Measurements from ENCODE around the gene TANC1.
"Not testable (repeated sequence)": the region's sequence is repeated elsewhere in the genome, so short reads cannot be mapped to it uniquely, and the experiment has no call there.

Gene TANC1

DNA sequence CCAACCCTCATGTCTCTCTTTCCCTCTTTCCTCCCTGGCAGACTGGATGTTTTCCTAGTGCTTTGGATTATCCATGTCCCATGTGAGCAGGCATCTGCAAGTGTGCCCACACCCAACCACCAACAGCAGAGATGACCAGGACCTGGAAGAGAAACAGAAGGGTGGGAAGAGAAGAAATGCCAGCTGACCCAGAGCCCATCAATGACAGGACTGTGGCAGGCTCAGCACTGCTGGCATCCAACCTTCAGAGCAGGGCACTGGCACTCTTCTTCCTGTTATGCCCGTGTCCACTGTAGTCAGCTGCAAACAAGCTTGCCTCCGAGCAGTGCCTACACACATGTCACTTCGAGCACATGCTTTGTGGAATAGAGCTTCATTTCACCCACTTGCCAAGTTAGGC lies 121.1 kb downstream of the TANC1 start:
- DNase-seq (ENCODE audit: low spot score): no peak

DNA sequence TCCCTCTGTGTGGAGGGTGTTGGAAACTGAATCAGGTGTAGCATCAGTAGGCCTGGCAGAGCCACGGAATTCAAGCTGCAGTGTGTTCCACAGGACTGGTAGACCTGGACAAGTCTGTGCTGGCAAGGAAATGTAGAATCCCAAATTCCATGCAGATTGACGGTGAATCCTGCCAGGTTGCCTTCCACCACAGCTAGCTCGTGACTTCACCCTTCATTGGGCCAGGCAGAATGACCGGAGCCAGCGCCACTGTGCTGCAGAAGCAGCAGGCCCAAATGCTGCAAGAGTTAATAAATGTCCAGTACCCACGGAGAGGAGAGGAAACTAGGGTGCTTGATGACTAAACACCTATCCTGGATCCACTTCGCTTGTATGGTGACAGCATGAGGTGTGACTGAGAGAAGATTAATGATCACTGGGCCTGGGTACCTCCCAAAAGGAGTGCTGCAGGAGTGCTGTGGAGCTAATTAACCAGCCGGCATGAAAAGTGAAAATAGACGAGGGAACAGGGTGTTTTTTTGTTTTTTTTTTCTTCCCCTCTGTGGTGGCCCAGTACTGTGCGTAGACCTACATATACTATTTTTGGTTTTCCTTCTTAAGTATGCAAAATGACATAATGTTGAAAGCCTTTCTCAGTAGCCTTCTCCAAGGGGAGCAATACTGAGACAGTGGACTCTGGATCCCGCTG lies 122.2 kb downstream of the TANC1 start:
- peak; percentile 11 for DNase-seq (ENCODE audit: low spot score)

DNA sequence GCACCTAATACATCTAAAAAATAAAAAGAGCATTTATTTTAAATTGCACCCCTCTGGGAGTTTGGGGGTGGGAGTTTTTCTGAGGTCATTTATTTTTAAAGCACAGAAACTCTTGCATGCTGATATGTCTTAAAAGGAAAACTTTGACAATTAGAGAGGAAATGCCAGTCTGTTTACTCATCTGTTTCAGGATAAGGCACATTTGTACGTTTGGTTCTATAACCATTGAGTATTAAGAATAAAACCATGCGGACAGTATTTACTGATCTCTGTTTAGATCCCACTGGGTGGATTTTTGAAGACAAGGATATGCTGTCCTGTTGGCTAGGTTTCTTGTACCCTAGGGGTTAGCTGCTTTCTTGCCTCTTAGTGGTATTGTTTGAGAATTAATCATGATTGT lies 122.9 kb downstream of the TANC1 start:
- DNase-seq (ENCODE audit: low spot score): peak; percentile 9

DNA sequence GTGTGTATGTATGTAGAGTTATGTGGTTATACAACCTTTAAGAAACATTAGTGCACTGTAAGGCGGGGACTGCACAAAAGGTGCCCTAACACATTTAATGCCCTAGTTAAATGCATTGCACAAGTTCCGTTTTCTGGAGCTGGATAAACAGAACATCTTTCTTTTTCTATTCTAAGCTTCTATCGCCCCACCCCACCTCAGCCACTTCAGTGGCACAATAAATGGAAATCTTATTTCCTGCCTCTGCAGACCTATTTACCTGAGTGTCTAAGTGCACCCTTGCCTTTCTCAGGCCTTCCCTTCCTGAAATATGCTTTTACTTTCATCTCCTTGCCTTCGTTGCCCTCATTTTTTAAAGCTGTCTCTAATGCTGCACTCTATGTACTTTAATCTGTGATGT lies 123.5 kb downstream of the TANC1 start:
- DNase-seq (ENCODE audit: low spot score): no peak

DNA sequence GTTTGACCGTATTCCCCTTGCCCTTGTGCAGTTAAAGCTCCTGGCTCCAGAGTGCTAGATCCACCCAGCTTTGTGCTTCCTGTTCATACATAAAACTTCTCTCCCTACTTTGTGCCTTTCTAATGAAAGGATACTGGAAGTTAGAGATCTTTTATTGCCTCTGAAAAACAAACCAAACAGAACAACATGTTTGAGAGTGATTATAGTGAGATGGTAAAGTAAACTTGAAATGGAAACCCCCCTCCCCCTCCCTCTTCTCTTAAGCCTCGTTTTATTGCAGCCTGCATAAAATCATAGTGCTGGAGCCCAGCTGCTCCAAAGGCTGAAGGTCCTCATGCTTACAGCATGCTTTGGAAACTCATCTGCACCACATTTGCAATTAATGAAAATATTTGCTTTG lies 125.1 kb downstream of the TANC1 start:
- DNase-seq (ENCODE audit: low spot score): no peak

DNA sequence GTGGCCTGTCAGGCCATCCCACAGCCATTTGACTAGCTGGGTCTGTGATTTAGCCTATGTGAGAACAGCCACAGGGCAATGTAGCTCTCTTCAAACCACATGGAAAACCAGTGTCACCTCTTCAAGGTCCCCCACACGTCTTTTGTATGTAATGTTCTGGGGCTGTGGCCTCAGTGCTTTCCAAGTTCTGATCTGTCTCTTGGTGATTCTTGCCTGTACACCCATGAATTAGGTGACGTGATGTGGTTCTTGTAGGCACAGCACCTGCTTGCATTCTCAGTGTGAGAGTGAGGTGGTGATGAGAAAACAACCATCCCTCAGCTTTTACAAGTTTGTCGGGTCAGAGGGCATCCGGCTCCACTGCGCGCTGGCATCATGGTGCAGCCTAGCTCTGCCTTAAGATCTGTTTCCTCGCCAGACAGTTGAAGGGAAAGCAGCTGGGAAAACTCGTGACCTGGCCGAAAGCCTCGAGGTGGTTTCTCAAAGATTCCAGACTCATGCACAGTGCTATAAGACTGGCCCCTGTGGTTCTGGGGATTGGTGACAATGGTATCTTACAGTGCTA lies 125.8 kb downstream of the TANC1 start:
- DNase-seq (ENCODE audit: low spot score): no peak

DNA sequence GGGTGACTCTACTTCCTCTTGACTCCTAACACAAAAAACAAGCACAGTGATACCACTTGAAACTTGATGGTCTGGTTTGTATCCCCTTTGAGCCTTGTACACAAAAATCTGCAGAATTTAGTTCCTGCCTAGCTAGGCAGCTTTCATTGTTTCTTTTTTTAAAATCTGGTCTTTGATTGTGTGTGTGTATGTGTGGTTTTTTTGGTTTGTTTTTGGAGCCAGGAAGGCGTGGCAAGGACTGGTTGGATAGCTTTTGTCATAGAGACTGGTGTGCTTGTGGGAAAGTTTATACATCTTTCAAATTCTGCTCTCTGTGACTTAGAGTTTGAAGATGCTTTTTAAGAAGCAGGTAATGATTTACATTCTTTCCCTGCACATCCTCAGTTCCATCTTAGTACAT lies 127.4 kb downstream of the TANC1 start:
- no peak for DNase-seq (ENCODE audit: low spot score)

DNA sequence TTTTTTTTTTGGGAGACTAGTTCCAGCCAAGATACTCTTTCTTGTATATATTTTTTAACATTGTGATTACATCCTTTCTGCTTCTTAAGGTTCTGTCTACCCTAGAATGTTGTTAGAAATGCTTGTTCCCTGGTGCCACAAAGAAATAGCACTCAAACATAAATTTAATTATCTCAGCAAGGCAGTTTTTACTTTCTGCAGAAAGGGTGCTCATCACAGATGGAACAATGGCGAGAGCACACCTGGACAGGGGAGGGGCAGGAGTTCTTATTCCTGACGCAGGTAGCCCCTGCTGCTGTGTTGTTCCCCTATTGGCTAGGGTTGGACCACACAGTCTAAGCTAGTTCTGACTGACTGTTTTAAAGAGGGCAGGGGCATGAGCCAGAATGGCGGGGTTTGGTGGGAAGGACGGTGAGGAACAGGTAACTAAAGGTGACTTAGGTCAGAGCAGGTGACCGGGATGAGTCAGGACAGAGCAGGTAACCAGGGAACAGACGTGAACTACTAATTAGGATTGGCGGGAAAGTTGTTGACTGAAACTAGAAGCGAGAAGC lies 127.9 kb downstream of the TANC1 start:
- DNase-seq (ENCODE audit: low spot score): not testable (repeated sequence)

DNA sequence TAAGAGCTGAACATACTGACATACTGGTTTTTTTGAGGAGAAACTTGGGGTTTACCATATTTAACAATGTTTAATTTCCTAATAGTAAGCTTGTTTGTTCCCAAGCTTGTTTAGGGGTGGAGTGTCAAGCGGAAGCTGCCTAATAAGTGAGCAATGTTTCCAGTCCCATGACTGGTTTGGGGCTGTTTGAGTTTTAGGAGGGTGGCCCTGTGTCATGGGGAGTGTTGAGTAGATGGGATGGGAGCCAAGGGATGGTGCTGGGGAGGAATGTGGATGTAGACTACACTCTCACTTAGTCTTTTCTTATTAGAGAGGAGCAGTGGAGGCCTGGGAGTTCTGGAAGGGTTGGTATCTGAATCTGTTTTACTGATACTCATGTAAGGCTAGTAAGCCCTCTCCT lies 128.5 kb downstream of the TANC1 start:
- no peak for DNase-seq (ENCODE audit: low spot score)

DNA sequence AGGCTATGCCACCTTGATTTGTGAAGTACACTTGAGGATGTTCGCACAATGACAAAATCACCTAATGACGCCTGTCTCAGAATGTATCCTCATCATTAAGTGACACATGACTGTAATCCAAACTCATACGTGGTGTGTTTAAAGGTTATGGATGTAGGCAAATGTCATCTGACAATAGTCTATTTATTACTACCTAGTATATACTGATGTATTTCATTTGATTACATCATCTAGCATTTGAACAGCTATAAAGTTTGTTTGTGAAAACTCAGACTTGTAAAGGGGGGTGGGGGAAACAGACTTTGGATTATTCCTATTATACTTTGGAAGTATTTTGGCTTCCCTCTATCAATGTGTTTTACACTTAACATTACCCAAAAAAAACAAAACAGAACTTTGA lies 129.9 kb downstream of the TANC1 start:
- peak; percentile 87 for DNase-seq (ENCODE audit: low spot score)

DNA sequence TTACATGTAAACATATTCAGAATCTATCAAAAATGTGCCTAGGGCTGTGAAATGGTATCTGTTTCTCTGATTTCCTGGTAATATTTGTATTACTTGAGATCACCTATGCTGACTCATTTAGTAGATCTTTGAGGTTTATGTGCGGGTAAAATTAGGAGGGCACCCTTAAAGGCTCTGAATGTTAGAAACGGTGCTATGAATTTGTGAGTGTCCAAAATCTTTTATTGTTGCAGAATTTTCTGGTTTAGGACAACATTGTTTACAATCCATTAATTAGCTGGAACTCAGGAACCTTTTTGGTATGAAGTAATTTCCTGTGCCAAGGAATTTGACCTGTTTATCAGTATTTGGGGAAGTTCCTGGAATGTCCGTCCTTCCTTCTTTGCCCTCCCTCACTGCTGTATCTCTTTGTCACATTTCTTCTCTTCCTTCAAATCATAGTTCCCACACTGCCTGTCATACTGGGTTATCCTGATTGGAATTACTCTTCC lies 130.5 kb downstream of the TANC1 start:
- DNase-seq (ENCODE audit: low spot score): peak; percentile 42

DNA sequence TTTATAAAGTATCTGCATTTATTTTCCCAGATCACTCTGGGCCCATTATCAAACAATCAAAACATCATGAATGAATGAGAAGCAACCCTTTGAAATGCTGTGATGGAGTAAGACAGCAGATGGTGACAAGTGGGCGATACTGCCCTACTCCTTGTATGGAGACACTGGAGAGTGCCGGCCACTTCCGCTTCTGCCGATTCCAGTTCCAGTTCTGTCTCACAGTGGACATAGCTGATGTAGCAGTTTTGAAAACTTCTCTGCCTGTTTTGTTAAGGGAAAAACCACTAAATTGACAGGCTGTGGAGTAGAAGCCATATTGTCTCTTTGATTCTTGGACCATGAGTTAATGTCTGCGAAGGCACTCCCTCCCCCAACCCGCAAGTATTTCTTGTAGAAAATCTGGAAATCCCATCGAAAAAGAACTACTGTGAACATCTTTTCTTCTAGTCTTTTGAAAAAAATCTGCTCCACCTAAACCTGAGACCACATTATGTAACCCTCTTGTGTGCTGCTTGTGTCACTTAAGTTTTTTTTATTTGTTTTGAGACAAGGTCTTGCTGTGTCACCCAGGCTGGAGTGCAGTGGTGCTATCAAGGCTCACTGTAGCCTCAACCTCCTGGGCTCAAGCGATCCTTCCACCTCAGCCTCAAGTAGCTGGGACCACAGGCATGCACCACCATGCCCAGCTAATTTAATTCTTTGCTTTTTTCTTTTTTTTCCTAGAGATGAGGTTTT lies 133.5 kb downstream of the TANC1 start:
- no peak for DNase-seq (ENCODE audit: low spot score)

DNA sequence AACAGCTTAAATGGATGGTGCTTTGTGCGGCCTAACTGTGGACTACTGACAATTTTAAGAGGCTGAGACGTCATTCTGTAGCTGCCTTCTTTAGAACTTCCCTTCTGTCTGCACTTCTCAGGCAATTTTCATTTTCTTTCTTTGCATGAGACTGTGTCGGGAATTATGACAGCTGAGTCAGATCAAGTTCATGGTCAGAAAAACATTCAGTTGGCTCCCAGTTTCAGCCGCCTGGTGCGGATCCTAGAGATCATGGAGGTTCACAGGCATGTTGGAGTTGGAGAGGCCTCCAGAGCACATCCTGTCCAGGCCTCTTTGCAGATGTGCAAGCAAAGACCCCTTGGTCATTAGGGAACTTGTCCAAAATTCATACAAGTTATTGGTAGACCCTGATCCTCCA lies 135.0 kb downstream of the TANC1 start:
- no peak for DNase-seq (ENCODE audit: low spot score)

DNA sequence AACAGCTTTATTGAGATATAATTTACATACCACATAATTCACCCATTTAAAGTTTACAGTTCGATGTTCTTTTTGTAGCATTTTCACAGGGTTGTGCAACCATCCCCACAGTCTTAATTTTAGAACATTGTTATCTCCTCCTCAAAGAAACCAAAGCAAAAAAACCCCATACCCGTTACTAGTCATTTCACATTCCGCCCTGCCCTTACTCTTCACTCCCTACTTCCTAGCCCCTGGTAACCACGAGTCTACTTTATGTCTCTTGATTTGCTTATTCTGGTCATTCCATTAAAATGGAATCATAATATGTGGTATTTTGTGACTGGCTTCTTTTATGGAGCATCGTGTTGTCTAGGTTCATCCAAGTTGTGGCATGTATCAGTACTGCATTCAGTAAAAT lies 137.7 kb downstream of the TANC1 start:
- no peak for DNase-seq (ENCODE audit: low spot score)

DNA sequence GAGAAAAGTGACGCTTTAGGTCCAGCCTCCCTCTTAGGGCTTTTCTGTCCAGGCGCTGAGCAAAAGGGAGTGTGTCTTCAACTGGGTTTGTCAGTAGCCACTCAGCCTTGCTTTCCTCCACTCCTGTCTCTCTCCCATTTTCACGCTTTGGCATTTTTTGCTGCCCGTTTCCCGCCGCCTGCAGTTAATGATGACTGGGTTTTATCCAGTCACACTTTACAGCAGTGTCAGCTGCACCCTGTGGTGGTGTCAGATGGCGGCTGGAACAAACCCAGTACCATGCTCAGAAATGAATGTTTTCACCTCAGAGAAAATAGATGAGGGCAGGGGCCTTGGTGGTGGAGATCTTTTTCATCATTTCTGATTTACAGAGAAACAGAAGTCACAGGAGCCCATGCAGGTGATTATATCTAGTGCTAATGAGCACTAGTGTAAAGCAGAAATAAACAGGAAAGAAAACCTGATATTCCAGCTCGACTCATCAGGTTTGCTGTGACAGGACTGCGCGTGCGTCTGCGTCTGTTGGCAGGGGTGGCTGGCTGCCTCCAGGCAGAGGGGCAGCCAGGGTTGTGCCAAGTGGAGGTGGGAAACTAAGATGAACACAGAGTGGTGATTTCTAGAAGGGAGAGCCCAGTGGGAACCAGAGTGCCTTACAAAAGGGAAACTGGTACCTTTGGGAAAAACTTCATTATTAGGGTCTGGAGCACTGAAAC lies 139.9 kb downstream of the TANC1 start:
- DNase-seq (ENCODE audit: low spot score): no peak

DNA sequence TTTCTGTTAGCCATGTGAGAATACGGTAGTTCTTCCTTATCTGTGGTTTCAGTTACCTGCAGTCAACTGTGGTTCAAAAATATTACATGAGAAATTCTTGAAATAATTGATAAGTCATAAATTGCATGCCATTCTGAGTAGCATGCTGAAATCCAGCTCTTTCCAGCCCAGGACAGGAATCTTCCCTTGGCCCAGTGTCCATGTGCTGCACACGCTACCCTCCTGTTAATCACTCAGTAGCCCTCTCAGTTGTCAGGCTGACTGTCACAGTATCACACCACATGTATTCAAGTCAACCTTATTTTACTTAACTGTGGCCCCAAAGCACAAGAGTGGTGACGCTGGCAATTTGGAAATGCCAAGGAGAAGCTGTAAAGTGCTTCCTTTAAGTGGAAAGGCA lies 141.1 kb downstream of the TANC1 start:
- no peak for DNase-seq (ENCODE audit: low spot score)

DNA sequence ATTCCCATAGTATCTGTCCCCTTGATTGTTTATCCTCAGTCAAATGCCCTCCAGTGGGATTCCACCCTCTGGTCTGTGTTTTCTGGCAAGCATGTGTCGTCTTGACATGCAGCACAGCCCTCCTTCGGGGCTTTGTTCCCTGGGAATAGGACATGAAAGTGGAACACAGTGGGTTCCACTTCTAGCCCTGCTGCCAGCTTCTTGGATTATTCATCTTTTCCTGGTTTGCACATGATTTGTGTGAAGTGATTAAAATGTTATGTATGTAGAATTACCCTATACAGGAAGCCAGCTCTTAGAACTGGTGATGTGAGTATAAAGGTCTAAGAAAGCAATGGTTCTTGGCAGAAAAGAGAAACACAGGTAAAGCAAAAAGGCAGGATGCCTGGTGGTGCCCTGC lies 142.3 kb downstream of the TANC1 start:
- DNase-seq (ENCODE audit: low spot score): no peak

DNA sequence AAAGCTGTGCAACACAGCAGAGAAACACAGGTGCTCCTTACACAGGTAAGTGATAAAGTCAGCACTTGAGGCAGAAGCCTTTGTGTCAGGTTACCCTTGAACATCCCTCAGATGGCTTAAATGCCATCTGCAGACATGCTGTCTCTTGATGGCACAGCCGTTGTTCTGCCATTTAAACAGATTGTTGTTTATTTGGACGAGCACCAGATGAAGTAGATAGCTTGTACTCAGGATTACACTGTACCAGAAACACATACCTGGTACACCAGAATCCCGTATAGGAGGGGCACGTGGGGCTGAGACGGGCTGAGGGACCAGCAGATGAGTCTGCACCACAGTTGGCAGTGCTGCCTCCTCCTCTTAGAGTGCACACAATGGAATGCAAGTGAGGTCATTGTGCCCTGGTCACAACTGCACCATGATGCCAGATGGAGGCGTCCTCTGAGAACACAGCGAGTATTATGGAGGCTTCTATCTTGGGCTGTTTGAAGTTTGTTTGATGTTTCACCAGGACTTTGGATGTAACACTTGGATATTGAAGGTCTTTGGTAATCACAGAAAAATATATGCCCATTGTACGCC lies 143.0 kb downstream of the TANC1 start:
- DNase-seq (ENCODE audit: low spot score): no peak

DNA sequence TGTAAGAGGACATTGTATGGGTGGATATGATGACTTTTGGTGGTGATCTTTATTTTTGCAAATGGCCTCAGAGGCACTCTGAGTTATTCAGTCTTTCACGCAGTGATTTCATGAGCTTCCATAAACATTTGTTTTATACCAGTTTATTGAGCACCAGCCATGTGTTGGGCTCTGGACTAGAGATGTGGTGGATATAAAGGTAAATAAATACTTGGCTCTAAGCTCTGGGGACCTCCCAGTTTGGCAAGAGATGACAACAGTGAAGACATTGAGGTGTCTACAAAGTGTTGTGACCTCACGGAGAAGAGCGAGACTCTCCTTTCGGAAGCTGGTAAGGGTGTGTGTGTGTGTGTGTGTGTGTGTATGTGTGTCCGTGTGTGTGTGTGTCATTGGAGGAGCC lies 146.4 kb downstream of the TANC1 start:
- no peak for DNase-seq (ENCODE audit: low spot score)

DNA sequence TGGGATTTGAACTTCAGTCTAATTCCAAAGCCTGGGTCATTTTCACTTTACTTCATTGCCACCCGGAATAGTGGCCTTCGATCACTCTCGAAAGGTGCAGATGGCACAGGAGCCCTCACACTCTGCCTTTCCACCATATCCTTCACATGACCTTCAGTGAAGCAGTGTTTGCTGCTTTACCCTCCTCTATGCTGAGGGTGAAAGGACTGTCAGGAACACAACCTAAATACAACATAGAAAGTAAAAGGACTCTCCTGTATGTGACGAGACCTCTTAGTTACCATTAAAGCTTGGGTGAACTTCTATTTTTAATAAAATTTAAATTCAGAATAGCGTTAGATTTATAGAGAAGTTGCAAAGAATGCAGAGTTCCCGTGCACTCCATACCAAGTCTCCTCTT lies 148.5 kb downstream of the TANC1 start:
- no peak for DNase-seq (ENCODE audit: low spot score)

DNA sequence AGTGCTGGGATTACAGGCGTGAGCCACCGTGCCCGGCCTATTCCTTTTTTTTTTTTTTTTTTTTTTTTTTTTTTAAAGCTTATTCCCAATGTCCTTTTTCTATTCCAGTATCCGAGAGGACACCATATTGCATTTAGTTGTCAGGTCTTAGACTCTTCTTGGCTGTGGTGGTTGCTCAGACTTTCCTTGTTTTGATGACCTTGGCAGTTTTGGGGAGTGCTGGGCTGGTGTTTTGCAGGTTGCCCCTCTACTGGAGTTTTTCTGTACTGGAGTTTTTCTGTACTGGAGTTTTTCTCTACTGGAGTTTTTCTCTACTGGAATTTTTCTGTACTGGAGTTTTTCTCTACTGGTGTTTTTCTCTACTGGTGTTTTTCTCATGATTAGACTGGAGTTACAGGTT lies 149.2 kb downstream of the TANC1 start:
- DNase-seq (ENCODE audit: low spot score): no peak
